IPS DF 4.7 (cell line): ENCODE data around the gene CACNA1F.

ENCODE experiments used
- DNase-seq: peaks from one replicate; pipeline ENCODE4 v3.0.0-alpha.2; 2013; ENCODE audit warnings: low spot score; ENCODE audit errors: extremely low read depth

Gene CACNA1F

DNA sequence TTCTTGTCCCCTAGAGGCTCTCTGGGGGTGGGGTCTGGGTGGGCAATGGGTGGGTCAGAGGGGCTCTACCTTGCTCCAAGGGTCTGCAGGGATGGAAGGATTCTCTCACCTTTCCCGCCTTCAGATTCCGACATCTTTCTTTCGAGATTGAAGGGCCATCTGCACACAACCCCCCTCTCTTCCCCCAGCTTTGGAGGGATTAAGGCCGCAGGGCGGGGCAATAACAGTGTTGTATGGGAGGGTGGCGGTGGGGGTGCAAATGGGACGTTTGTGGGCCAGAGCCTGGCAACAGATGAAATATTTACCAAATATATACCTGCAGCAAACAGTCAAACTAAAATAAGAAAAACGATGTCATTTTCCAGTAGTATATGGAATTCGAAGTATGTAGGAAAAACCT, at the start of gene CACNA1F:
CACNA1F (minus strand) TSS at position 165 of the 400 bp plus-strand sequence; CDS start at position 134, 31 bp downstream.
- no peak for DNase-seq

DNA sequence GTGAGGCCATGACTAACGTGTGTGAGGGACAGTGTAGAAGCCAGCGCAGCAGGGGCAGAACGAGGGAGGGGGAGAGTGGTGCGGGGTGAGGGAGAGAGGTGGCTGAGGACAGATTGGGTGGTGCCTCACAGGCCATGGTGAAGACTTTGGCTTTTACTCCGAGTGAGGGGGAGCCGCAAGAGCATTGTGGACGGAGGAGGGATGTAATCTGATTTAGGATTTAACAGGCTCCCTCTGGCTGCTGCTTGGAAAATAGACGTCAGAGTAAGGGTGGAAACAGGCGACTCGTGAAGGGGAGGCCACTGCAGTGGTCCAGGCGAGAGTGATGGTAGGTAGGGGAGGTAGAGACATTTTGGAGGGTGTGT, 49.5 kb upstream of the CACNA1F start:
- no peak for DNase-seq

DNA sequence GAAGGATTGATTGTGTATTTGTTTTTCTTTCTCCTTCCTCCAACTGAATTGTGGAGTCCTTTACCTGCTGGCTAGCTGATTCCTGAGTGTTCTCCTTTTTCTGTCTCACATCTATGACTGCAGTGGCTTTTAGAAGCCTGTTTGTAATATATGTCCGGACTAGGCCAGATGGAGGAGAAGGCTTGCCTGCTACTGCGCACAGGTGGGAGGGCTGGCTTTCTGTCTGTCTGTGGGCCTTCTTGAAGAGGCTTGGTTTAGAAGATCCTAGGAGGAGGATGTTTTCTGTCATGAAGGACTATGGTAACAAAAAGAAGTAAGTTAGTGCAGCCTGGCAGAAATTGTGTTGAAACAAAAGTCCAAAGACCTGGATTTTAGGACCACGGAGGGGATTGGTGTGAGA, 44.9 kb upstream of the CACNA1F start:
- no peak for DNase-seq

DNA sequence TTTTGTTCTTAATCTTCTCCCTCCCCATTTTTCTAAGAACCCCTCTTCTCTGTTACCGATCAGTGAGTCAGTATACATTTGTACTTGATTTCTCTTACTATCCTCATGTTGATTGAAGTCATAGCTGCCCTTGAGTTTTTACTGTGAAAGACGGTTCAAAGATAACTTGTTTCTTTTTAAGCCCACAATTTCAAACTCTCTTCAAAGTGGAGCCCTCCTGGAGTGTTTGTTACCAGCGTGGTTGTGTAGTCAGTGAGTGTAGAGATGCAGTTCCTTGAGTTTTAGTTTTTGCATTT, 44.3 kb upstream of the CACNA1F start:
- no peak for DNase-seq

DNA sequence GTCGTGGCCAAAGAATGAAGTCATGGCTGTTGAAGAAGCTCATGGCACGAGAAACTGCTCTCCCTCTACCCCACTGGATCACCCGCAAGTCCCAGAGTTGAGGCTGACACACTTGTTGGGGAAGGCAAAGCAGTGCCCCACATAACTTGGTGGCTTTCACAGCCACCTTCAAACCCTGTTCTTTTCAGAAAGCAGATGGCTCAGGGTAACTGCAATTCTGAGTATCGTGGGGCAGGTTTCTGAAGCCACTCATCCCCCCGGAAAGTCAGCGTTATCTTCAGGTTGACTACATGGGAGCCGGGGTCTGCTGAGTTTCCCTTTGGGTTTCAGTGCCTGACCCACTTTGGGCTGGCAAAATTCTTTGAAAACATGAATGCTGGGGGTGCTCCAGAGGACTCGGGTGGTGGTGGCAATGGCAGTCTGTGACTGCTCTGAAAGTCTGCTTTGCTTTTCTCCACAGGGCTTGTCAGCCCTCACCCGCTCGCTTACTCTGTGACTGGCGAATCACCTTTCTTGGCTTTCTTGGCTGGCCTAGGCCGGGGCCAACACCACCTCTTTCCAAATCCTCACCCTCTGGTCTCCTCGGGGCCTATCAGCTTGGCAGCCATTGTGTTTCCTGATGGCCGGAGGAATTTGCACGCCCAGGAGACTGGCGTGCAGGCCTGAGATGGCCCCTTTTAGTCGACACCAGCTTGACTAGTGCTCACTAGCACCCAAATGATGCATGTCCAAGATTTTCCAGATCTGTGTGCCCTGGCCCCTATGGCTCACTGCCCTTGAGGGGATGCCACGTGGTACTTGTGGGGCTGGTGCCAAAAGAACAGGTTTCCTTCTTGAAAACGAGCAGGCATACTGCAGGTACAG, 43.8 kb upstream of the CACNA1F start:
- DNase-seq = no peak

DNA sequence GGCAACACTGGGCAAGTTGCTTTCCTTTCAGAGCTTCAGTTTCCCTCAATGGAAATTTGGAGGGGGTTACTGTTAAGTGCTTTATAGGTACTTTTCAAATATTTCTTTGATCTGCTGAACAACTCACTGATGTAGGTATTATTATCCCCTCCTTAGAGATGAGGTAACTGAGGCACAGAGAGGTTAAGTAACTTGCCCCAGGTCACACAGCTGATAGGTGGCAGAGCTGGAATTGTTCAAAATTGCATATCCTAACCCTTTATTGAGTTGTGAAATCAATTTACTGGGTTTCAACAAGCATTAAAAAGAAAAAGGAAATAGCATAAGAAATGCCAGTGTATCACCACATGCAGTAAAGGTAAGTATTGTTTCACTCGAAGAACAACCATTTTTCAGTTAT, 43.1 kb upstream of the CACNA1F start:
- no peak for DNase-seq

DNA sequence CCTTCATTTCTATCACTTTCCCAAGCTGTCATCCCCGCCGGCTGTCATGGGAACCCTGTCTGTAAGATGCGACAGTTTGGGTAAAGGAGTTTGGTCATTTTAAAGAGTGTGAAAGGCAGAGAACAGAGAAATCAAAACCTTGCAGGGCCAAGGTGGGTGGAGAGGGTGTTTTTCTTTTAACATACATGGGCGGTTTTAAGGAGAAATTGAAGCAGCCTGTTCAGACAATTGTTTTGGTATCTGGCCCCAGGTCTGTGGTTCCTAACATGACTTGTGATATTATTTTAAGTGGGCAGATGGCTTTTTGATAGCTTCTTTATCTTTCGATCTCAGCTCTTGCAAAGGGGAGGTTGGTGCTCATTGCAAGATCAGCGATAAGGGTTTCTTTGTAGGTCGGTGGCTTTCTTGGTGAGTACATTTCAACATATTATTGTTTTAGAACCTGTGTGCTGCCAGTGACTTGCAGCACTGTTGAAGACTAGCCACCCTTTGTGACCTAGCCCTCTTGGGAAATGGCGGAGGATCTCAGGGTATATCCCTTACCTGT, 40.1 kb upstream of the CACNA1F start:
- DNase-seq = no peak

DNA sequence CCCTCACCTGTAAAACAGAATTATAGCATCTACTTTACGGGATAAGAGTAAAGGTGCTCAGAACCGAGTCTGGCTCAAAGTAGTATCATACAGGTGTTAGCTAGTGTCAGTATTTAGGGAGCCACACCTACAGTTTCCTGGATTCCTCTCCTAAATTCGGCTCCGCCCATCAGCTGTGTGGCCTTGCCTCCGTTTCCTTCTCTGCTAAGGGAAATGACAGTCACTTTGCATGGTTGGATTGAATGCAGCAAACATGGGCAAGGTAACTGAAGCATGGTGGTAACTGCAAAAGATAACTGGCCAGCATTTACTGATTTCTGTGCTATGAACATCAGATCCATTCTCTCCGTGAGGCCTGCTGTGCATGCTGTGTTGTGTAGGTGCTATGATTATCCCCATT, 39.3 kb upstream of the CACNA1F start:
- DNase-seq = no peak

DNA sequence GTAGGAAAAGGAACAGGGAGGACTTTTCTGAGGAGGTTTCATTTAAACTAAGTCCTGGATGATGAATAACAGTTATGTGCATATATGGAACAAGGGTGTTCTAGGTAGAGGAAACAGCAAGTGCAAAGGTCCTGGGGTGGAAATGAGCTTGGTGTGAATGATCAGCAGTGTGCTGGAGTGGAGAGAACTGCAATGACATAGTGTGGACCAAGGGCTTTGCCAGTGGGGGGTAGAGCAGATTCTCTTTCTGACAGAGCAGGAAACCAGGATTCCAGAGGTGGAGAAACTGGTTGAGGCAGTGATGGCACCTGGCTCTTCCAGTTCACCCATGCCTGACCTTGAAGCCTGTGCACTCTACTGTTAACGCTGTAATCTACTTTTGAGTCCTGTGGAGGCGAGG, 38.2 kb upstream of the CACNA1F start:
- DNase-seq = no peak

DNA sequence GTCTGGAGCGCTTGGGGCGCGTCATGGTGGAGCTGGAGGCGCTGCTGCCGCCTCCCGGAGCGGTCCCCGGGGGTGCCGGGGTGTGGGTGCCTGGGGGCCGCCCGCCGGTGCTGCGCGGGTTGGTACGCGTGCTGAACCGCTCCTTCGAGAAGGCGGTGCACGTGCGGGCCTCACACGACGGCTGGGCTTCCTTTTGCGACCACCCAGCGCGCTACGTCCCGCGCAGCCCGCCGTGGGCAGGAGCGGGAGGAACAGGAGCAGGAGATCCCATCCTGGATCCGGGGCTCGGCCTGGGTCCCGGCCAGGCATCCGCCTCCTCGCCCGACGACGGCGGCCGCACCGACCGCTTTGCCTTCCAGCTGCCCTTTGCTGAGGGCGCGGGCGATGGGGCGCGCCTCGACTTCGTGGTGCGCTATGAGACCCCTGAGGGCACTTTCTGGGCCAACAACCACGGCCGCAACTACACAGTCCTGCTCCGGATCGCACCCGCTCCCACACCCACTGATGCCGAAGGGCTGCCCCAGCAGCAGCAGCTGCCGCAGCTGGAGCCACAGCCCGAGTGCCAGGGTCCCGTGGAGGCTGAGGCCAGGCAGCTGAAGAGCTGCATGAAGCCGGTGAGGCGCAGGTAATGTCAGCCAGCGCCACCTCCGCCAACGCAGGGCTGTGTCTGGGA, 37.2 kb upstream of the CACNA1F start:
- DNase-seq = no peak

DNA sequence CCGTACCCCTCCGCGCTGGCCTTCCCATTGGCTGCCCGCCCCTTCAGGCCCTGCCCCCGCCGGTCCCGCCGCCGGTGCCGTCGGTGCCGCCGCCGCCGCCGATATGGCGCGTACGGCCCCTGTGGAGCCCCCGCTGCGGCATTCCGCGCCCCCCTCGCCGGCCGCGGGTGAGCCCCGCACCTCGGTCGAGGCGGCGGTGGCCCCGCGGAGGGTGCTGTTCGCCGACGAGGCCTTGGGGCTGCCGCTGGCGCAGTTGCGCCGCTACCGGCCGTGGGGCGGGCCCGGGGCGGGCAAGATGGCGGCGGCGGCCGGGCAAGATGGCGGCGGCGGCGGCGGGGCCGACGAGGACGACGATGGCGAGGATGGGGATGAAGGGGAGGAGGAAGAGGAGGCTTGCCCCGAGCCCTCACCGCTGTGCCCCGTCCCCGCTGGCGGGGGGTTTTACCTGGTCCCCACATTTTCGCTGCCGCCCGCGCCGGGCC, 36.7 kb upstream of the CACNA1F start, which contains the start of gene PPP1R3F:
PPP1R3F (plus strand) TSS at position 27 of the 482 bp plus-strand sequence; CDS start at position 104, 77 bp downstream.
- DNase-seq = no peak

DNA sequence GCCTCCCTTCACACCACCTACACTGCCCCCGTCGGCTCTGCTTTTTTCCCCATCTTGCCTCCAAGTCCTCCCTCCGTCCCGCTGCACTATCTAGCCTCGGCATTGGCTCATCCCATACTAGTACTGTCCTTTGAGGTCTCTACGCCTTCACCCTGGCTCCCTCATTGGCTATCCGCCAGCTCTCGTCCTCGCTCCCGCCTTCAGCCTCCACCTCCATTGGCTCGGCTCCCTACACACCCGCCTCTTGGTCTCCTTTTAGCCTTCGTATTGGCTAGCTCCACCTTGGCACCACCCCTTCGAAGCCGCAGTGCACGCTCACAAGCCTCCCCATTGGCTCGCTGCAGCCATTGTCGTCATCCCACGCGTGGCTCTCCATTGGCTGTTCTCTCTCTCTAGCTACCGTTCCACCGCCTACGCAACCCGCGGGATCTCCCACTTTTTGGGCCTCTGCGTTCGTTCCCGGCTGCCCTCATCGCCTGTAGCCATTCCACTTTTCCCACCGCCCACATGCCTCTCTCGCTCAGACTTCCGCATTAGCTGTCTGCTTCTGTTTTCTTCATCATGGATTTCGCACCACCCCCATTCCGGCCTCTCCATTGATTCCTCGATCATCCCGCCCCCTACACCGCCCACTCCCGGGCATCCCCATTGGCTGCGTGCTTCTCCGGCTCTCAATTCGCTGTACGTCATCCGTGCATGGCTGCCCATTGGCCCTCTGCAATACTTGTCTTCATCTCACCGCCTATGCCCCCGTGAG, 36.0 kb upstream of the CACNA1F start:
- DNase-seq = no peak

DNA sequence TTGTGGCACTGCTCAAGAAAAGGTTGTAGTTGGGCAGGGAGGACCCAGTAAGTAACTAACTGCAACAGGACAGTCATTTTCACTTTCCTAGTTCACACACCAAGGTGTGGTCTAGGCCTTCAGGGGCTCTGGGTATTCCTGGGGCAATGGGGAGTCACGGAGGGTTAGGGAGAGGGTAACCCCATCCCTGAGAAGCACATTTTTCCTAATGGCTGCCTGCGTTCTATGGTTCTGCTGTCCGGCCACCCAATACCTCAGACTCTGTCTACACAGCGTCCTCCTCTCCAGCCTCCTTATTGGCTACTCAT, 35.5 kb upstream of the CACNA1F start:
- no peak for DNase-seq

DNA sequence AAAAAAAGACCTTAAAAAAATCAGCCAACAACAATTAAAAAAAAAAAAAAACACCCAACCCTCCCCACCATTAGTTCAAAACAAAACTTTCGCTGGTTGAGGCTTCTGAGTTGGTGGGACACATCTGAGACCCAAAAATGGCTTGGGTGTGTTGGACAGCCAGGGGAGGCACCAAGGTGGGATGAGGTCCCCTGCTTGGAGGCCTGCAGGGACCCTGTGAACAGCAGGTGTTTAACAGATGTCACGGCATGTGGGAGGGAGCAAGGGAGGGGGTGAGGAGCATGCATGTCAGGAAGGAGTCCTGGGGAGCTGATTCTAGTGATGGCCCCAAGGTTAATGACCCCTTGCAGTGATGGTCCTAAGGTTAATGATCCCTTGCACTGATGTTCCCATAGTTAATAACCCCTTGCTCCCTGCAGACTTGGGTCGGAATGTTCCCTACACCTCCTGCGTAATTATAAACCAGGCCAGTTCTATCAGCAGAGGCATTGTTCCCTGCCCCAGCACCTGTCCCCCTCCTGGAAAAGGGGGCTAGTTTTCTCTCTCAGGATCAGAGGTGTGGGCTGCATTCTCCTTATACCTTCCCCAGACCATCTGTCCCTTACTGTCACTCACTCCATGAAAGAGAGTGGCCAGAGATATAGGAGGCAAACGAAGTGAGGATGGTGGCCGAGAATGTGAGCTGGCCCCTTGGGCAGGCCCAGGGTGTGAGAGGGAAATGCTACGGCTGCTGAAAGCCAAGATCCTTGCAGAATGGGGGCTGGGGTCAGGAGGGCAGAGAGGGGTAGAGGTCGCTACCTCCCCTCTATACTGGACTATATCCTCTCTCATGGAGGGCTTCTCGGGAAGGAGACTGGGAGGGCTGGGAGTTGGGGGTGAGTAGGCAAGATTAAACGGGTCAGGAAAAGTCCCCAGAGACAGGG, 33.6 kb upstream of the CACNA1F start:
- no peak for DNase-seq

DNA sequence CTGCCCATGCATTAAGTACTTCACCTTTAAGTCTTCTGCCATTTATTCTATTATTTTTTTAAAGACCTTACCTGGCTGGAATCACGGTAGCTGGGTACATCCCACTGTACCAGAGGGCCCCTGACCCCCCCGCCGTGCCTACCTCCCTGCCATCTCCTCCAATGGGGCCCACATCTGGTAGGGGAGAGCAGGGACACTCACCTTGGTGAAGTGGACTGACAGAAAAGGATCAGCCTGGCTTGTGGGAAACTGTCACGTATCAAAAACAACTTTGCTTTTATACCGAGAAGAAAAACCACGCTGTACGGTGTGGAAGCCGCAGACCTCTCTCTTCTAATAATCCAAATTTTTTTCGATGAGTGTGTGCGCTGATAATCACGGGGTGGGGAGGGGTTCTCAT, 31.3 kb upstream of the CACNA1F start, which contains the start of gene FOXP3:
FOXP3 (minus strand) TSS at position 251 of the 400 bp plus-strand sequence. CDS start 6,205 bp downstream, outside the sequence.
- DNase-seq = no peak

DNA sequence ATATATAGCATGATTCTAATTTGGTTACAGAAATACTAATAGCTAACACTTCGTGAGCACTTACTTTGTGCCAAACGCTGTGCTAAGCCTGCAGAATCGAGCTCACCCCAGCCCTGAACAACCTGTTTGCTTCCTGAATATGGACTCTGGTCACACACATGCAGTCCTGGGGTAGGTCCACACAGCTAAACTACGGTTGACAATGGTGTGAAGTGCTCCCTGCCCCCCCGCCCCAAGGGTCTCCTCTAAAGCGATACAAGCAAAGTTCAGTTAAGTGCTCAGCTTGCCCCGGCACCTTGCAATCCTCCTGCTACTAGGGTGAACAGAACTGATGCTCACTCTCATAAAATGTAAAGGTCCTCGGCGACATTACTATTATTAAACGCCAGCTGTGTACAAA, 30.5 kb upstream of the CACNA1F start:
- no peak for DNase-seq

DNA sequence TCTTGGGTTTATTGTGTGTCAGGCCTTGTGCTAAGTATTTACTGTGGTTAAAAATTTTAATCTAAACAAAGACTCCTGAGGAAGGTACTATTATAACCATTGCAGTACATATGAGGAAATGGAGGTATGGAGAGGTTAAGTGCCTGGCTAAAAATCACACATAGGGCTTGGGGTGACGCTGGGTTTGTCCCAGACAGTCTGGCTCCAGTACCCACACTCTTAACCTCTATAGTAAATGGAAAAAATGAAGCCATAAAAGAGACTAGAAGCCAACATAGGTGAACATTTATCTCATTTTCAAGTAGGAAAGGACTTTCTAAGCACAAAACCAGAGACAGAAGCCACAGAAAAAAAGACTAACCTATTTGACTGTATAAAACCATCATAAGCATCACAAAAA, 29.5 kb upstream of the CACNA1F start:
- no peak for DNase-seq

DNA sequence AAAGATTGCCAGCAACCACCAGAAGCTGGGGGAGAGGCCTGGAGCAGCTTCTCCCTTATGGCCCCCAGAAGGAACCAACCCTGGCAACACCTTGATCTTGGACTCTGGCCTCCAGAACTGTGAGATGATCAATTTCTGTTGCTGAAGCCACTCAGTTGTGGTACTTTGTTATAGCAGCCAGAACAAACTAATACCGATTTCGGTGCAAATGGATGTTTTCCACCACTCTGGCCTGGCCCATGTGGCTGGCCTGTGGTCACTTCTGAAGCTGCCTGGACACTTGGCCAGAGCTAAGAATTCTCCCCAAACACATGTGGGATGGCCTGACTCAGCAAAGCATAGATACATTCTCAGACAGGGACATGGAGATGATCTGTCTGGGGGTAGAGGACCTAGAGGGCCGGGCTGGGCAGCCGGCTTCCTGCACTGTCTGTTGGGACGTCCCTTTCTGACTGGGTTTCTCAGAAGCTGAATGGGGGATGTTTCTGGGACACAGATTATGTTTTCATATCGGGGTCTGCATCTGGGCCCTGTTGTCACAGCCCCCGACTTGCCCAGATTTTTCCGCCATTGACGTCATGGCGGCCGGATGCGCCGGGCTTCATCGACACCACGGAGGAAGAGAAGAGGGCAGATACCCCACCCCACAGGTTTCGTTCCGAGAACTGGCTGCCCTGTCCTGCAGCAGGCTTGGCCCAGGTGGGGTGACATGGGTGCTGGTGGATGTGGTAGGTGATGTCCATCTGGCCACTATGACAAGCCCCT, 27.3 kb upstream of the CACNA1F start:
- no peak for DNase-seq

DNA sequence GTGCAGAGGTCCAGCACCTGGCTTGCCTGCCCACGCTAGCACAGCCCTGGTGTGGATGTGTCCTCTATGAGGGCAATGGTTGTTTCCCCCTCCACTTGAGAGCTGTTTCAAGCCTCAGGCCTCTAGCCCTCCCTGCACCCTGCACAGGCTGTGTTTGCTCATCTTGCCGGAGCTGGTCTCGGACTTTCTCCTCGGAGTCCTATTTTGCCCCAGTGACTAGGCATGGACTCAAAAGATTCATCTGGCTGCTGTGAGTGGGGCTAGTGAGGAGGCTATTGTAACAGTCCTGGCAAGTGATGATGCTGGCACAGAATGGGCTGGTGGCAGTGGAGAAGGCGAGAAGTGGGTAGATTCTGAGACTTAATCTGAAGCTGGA, 25.6 kb upstream of the CACNA1F start:
- DNase-seq = no peak
